Measurements from ENCODE around the gene GULP1.

The GULP1 gene

DNA sequence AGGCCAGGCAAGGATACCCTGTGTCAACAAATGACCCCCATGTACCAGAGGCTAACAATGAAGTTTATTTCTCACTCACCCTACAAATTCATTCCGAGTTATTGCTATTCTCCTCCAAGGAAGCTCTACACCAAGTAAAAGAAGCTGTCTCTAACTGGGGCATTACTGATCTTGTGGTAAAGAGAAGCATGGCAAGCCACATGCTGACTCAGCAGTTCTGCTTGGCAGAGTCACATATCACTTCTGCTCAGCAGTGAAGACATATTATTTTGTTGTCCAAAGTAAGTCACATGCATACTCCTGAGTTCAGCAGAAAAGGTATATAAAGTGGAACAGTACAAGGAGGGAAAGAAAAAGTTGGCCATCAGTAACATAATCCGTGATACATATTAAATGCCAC is 315.8 kb downstream of the GULP1 start:
- ATAC-seq (peak; percentile 68), DNase-seq (peak in 1 of 2 donors; percentile 26)
- H3K4me1 Mint-ChIP-seq, result no peaks in the 10 kb centered on the region
- H3K27ac Mint-ChIP-seq, result no peak overlapping the region
- no peaks in the 10 kb centered on the region for H3K9me3 Mint-ChIP-seq
- H3K27me3 Mint-ChIP-seq, result no peaks in the 10 kb centered on the region
- peak overlapping the region in 1 of 2 donors; percentile 82 for H3K4me3 Mint-ChIP-seq

DNA sequence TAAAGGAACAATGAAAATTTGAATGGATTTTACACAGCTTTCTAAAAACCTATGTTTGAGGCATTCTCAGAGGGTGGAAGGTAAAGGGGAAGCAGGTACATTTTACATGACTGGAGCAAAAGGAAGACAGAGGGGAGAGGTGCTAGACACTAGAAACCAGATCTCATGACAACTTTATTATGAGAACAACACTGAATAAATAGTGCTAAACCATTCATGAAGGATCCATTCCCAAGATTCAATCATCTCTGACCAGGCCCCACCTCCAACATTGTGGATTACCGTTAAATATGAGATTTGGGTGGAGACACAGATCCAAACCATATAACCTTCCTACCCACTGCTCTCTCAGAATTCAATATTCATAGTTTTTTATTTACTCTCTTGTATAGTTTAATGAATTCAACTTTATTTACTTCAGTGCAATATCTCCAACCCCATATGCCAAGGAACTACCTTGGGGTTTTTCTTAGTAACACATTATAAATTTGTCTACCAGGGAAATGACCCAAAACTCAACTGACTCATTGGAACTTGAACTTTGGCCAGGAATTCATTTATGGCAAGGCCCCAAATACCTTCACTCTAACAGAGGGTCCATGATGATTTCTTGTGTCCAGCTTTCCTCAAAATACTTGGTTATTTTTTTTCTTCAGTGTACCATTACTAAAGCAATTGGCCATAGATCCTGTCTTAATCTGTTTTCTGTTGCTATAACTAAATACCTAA is 317.8 kb downstream of the GULP1 start:
- no peaks in the 10 kb centered on the region for H3K4me1 Mint-ChIP-seq
- no peak for ATAC-seq
- no peak for DNase-seq
- no peak overlapping the region for H3K4me3 Mint-ChIP-seq
- H3K27me3 Mint-ChIP-seq, result no peaks in the 10 kb centered on the region
- no peaks in the 10 kb centered on the region for H3K9me3 Mint-ChIP-seq
- H3K27ac Mint-ChIP-seq, result no peak overlapping the region

DNA sequence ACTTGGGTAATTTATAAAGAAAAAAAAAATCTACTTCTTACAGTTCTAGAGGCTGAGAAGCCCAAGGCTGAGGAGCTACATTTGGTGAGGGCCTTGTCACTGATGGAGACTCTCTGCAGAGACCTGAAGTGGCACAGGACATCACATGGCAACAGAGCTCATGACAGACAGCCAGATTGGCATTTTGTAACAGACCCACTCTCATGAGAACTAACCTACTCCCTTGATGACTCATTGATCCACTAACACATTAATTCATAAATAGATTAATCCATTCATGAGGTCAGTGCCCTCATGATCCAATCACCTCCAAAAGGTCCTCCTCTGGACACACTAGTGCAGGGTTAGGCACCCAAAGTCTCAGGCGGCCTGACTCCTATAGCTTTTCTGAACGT is 318.4 kb downstream of the GULP1 start:
- no peaks in the 10 kb centered on the region for H3K4me1 Mint-ChIP-seq
- ATAC-seq (peak; percentile 35), DNase-seq (no peak)
- H3K4me3 Mint-ChIP-seq, result no peak overlapping the region
- no peak overlapping the region for H3K27ac Mint-ChIP-seq
- H3K27me3 Mint-ChIP-seq, result no peaks in the 10 kb centered on the region
- H3K9me3 Mint-ChIP-seq, result no peaks in the 10 kb centered on the region

- Mint-ChIP-seq H3K4me3 (no peak overlapping the region), H3K9me3 (no peaks in the 10 kb centered on the region), H3K27ac (peak overlapping the region in 1 of 2 donors; percentile 54), H3K27me3 (no peaks in the 10 kb centered on the region), H3K4me1 (no peaks in the 10 kb centered on the region)
- ATAC-seq (peak; percentile 30), DNase-seq (no peak)
These were observed 319.2 kb downstream of the GULP1 start for GRCh38 chr2:188610827-188611226.

DNA sequence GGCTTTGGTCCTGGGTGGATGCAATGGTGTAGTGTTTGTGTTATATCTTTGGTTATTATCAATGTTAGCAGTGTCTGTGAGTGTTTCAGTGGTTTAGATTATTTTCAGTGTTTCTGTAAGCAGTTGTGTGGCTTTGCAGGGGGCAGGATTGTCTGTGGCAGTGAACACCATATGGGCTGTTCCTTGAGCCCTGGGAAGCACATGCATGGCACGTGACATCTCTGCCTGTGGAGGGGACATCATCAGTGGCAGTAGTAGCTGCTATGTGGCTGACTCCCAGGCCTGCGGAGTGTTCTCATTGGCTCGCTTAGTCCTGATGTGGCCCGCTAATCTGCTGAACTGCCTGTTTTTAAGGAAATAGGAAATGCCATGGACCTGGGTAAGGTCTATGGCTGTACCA is 327.5 kb downstream of the GULP1 start:
- Mint-ChIP-seq H3K27ac (no peak overlapping the region), H3K4me3 (no peak overlapping the region), H3K9me3 (peaks cover 5 to 17% of the 10 kb centered on the region in 2 donors), H3K27me3 (no peaks in the 10 kb centered on the region), H3K4me1 (no peaks in the 10 kb centered on the region)
- DNase-seq, result no peak
- ATAC-seq, result no peak

DNA sequence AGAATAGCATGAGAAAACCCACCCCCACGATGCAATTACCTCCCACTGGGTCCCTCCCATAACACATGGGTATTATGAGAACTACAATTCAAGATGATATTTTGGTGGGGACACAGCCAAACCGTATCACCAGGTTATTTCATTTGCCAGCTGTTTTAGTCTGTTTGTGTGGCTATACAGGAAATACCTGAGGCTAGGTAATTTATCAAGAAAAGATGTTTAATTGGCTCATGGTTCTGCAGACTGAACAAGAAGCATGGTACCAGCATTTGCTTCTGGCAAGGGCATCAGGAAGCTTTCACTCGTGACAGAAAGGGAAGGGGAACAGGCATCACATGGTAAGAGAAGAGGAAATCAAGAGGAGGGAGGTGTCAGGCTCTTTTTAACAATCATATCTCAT is 329.2 kb downstream of the GULP1 start:
- H3K9me3 Mint-ChIP-seq, result peaks cover 5 to 17% of the 10 kb centered on the region in 2 donors
- no peaks in the 10 kb centered on the region for H3K27me3 Mint-ChIP-seq
- no peak for DNase-seq
- no peak overlapping the region for H3K27ac Mint-ChIP-seq
- no peak overlapping the region for H3K4me3 Mint-ChIP-seq
- no peaks in the 10 kb centered on the region for H3K4me1 Mint-ChIP-seq
- ATAC-seq, result no peak

DNA sequence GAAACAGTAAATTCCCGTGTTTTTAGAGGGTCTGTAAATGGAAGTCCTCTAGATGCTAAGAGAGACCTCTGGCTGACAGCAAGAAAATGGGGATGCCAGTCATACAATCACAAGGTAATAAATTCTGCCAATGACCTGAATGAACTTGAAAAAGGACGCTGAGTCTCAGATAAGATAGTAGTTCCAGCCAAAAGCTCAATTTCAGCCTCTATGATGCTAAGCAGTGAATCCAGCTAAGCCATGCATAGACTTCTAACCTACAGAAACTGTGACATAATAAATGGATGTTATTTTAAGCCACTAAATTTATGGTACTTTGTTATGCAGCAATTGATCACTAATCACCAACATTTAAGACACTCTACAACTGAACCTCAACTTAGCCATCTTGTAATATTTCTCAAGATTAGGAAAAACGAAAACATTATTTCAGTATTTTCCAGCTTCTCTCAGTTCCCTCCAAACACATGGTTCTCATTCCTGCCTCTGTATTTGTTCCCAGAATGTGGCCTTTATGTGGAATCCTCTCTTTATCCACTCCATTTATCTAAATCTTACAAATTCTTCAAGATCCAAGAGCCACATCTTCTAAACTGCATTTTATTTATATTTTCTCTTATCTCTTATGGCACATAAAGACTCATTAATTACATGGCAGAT is 331.1 kb downstream of the GULP1 start:
- no peaks in the 10 kb centered on the region for H3K4me1 Mint-ChIP-seq
- no peak overlapping the region for H3K27ac Mint-ChIP-seq
- no peak for ATAC-seq
- peaks cover 5 to 17% of the 10 kb centered on the region in 2 donors for H3K9me3 Mint-ChIP-seq
- H3K27me3 Mint-ChIP-seq, result no peaks in the 10 kb centered on the region
- DNase-seq, result no peak
- no peak overlapping the region for H3K4me3 Mint-ChIP-seq

- no peaks in the 10 kb centered on the region for H3K27me3 Mint-ChIP-seq
- no peak overlapping the region for H3K27ac Mint-ChIP-seq
- H3K9me3 Mint-ChIP-seq, result peaks cover 5 to 11% of the 10 kb centered on the region in 2 donors
- ATAC-seq, result no peak
- H3K4me1 Mint-ChIP-seq, result no peaks in the 10 kb centered on the region
- H3K4me3 Mint-ChIP-seq, result no peak overlapping the region
- DNase-seq, result no peak
These were observed 332.4 kb downstream of the GULP1 start for GRCh38 chr2:188623995-188624643.

- Mint-ChIP-seq H3K27ac (no peak overlapping the region), H3K4me1 (no peaks in the 10 kb centered on the region), H3K4me3 (no peak overlapping the region), H3K27me3 (no peaks in the 10 kb centered on the region), H3K9me3 (no peaks in the 10 kb centered on the region)
- ATAC-seq (no peak), DNase-seq (no peak)
These were observed 335.8 kb downstream of the GULP1 start for GRCh38 chr2:188627471-188627870.

DNA sequence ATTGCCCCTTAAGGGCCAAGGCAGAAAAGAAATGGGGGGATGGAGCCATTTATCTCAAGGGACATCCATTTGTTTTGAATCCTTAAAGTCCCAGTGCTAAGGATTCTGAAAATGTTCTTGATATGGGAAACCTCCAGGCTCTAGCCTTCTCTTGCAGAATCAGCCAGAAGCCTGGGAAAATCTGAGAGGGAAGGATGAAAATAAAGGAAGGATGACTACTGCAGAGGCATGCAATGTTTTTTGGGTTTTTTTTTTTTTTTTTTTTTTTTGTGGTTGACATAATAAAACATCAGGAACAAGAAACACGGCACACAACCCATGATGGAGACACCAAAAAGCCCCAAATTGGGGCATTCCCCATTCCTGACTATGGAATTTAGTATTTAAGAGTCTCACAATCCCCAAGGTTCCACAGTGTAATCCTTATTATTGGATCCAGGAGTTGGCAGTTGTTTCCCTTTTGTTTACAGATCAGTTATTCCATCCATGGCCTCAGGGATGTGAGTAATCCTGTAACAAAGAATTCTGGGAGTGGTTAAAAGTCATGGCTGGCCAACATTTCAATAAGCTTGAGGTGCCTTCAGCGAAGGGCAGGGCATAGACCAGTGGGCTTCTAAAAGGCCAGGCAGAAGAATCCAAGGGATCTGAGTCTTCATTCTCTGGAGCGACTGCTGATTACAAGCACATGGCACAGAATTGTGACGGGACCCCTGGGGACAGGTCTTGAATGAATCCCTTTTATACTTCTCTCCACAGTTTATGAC is 337.5 kb downstream of the GULP1 start:
- H3K4me3 Mint-ChIP-seq, result no peak overlapping the region
- DNase-seq (no peak), ATAC-seq (no peak)
- no peaks in the 10 kb centered on the region for H3K4me1 Mint-ChIP-seq
- H3K9me3 Mint-ChIP-seq, result no peaks in the 10 kb centered on the region
- H3K27me3 Mint-ChIP-seq, result no peaks in the 10 kb centered on the region
- H3K27ac Mint-ChIP-seq, result no peak overlapping the region

GRCh38 chr2:188629753-188630527 is 338.3 kb downstream of the GULP1 start:
- H3K27ac Mint-ChIP-seq, result no peak overlapping the region
- no peaks in the 10 kb centered on the region for H3K9me3 Mint-ChIP-seq
- ATAC-seq (no peak), DNase-seq (no peak)
- no peak overlapping the region for H3K4me3 Mint-ChIP-seq
- no peaks in the 10 kb centered on the region for H3K4me1 Mint-ChIP-seq
- no peaks in the 10 kb centered on the region for H3K27me3 Mint-ChIP-seq

- Mint-ChIP-seq H3K9me3 (no peaks in the 10 kb centered on the region), H3K27ac (no peak overlapping the region), H3K4me3 (no peak overlapping the region), H3K4me1 (no peaks in the 10 kb centered on the region), H3K27me3 (no peaks in the 10 kb centered on the region)
- ATAC-seq (no peak), DNase-seq (no peak)
These were observed 339.5 kb downstream of the GULP1 start for GRCh38 chr2:188631037-188631809.

DNA sequence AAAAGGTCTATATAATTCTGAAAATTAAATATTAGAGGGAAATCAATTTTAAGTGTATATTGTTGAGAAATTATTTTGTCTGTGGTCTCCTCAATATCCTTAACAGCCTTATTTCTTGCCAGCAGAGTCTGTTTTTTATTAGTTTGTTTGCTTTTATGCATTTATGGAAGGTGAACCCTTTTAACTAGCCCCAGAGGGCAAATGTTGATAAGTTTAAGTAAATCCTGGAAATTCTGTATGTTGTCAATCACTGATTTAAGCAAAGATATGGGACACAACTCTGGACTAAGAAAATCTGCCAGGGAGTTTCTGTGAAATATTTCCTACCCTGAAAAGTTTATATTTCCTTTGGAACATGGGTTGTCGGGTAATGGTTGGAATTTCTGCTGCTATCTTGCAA is 343.0 kb downstream of the GULP1 start:
- H3K27me3 Mint-ChIP-seq, result no peaks in the 10 kb centered on the region
- no peak overlapping the region for H3K4me3 Mint-ChIP-seq
- H3K27ac Mint-ChIP-seq, result no peak overlapping the region
- ATAC-seq (no peak), DNase-seq (no peak)
- no peaks in the 10 kb centered on the region for H3K4me1 Mint-ChIP-seq
- no peaks in the 10 kb centered on the region for H3K9me3 Mint-ChIP-seq
